T1000 (cell line): ENCODE measurements around the gene SUSD2.
"Not testable (repeated sequence)": the region's sequence is repeated elsewhere in the genome, so short reads cannot be mapped to it uniquely, and the experiment has no call there.

Experiments used
- DNase-seq: peaks from one replicate; lab custom pipeline; 2025; ENCODE audit warnings: mixed read lengths; lab: John Stamatoyannopoulos, UW

SUSD2 gene

DNA sequence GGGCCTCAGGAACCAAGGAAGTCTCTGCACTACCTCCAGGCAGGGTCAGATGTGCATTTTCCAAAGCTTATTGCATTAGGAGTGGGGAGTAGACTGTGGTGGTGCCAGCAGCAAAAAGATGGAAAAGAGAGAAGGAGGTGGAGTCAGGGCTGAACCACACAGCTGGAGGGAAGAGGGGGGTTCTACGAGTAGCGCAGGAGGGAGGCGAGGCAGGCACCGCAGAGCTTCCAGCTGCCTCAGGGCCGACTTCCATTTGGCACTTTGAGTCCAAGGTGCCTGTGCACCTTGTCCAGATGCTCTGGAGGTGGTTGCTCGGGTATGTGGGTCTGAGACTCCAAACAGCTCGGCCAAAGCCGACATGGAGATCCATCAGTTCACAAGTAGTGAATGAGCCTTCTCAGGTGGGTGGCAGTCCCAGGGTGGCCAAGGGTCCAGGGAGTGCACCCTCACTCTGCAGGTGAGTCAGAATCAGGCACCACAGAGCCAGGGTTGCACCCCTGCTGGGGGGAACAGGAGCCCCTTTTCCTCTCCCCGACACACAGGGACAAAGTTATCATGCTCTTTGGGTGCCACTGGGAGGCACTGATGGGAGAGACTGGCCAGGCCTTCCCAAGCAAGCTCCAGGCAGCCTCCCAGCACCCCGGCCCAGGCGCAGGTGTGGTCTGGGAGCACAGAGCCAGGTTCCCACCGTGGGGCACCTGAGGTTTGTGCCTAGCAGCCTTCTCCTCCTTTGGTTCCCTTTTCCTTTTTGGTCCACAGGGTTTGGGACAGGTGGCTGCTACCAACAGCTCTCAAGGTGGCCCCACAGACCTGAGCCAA lies 33.4 kb downstream of the SUSD2 start:
- no peak for DNase-seq

DNA sequence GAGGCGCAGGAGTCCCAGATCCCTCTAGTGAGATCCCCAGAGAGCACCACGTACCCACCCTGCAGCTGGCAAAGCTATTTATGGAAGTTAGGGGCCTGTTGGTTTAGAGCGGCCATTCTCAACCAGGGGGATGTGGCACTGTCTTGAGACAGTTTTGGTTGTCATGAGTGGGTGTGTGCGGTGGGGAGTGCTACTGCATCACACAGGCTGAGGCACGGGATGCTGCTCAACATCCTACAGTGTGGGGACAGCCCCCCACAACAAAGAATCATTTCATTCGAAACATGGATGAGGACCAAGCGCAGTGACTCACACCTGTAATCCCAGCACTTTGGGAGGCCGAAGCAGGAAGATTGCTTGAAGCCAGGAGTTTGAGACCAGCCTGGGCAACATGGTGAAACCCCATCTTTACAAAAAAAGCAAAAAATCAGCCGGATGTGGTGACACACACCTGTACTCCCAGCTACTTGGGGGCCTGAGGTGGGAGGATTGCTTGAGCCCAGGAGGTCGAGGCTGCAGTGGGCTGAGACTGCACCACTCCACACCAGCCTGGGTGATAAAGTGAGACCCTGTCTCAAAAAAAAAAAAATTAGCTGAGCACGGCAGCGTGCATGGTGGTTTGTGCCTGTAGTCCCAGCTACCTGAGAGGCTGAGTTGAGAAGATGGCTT lies 35.4 kb downstream of the SUSD2 start:
- no peak for DNase-seq

DNA sequence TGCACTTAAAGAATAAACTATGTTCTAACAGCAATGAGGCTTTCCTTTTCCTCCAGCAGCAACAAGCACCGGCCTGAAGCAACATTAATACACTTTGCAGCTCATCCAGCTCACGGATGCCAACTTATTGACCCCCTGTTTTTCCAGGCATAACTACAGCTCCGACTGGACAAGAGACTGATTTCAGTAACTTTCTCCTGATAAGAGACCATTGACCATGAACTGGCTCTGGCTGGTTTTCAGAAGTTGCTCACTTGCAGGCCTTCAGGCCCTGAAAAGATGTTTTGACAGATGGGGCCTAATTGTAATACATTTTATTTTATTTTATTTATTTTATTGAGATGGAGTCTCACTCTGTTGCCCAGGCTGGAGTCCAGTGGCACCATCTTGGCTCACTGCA lies 36.1 kb downstream of the SUSD2 start:
- no peak for DNase-seq

DNA sequence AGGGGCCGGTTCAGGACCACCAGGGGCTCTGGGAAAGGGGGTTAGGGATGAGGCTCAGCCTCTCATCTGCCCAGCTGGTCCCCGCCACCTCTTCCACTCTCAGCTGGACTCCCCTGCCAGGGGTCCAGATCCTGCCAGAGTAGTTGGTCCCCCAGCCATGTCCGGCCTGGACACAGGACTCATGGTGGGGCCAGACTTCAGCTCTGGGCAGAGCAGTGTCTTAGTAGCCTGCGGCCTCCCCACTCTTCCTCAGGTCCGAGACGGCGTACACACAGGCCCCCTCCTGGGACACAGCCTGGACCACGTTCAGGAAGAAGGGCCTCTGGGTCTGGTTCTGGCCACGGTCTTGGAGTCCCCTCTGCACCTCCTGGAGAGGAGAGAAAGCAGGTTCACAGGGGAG lies 38.5 kb downstream of the SUSD2 start:
- DNase-seq, result no peak

DNA sequence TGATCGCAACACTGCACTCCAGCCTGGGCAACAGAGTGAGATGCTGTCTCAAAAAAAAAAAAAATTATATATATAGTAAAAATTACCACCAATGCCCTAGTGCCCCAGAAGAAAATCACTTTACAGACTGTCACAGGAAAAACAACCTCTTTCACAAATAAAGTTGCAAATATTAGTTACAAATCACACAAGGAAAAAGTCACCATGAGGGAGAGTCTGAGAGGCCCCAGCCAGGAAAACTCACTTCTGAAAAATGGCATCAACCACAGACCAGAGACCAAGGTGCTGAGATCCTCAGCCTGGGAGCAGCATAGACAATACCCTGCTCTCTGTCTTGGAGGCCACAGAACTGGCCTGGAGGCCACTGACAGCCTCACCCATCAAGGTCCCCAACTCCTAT lies 43.2 kb downstream of the SUSD2 start:
- DNase-seq, result no peak

DNA sequence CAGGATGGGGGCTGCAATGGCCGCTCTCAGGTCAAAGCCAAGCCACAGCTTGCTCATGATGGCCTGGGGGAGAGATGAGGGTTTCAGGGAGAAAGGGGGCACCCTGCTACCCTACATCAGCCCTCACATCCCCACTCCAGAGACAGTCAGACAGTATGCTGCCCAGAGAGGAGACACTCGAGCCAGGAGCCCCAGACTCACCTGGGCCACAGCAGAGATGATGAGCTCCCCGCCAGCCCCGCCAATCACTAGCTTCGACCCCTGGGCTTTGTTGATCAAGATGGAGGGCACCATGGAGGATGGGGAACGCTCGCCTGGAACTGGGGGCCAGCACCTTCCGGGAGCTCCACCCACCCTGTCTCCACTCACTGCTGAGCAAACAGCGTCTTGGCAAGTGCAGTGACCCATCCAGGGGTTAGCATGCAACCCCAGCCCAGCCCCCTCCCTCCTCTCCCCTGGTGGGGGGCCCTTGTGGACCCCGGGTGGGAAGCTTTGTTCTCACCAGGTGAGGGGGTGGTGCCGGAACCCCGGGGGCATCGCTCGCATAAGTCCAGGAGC lies 43.8 kb downstream of the SUSD2 start:
- no peak for DNase-seq

DNA sequence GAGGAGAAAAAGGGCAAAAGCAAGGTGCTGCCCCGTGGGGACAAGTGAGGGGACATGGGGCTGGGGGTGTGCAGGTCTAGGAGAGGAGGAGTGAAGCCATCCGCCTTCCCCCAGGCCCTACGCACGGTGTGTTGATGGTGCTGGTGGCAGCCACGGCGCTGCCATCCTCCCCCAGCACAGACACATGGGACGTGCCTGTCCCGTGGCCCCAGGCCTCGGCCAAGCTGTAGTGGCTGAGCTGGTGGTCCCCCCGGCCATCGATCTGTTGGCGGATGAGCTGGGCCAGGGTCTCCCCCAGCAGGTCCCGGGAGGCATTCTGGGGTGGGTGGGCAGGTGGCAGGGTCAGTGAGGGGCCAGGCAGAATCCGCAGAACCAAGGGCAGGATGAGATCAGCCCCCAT lies 44.7 kb downstream of the SUSD2 start:
- no peak for DNase-seq

DNA sequence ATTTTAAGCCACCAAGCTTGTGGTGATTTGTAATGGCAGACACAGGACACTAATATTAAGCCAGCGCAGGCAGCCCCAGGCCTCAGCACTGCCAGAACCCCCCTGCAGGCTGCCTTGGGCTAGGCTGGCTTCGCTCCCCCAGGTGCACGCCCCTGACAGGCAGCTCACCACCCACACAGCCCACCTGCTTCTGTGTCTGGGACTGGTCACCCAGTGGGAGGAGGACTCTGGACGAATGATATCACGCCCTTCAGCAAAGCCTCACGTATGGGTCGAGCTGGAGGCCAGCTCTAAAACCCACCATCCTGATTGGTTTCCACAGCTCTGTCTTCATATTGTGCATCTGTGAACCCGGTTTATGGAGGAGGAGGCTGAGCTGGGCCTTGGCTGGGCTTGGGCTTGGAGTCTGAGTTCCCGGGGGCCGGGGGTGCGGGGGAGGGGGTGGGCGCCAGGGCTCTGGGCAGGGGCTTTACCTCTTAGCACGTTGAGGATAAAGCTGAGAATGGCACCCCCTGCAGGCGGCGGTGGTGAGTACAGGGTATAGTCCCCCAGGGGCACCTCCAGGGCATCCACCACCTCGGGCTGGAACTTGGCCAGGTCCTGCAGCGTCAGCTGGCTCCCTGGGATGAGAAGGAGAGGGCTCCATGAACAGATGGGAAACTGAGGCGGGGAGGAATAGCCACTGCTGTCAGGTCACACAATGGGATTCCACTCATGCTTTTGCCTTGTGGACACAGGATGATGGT lies 49.8 kb downstream of the SUSD2 start:
- DNase-seq, result no peak

DNA sequence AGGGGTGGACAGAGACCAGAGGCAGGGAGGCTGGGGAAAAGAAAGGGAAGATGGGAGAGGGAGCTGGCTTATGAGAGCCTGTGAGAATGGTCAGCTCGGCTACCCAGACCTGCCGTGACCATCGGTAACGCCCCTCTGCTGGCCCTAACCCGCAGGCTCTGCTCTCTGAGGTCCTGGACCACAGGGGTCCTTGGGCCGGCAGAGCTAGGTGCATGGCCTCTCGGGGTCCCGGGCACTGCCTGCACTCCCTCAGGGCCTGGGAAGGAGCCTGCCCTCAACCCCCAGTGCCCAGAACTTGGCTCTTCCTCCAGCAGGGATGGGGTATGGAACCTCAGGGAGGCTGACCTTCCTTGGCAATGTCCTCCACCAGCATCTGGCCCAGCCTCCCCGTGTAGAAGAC lies 50.4 kb downstream of the SUSD2 start:
- no peak for DNase-seq

DNA sequence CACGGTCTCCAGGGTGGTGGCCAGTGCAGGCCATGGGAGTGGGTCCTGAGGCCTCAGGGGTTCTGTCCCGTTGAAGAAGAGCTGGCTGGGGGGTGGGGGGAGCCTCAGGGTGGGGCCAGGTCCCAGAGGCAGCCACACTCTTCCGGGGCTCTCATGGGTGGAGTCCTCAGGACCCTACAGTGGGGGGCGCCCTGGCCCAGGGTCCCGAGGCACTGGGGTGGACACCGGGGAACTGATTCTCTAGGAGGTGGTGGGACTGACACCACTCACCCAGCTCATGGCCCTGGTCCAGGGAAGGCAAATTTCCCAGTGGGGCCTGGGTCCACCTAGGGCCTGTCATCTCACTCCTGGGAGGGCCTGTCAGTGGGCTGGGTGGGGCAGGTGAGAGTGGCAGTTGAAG lies 50.8 kb downstream of the SUSD2 start:
- DNase-seq, result no peak

DNA sequence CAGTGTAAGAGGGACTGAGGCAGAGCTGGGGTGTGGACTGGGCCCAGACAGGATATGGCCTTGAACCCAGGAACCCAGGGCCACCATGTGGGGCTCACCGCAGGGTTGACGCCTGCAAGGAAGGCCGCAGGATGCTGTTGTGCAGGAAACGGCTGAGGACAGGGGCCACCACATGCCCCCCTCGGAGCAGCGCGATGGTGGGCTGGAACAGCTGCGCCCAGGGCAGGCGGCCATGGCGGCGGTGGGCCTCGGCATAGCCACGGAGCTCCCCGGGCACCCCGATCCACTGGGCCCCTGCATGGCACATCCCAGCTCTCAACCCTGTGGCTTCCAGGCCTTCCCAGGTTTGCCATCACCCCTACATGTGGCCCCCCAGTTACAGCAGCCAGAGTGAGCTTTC lies 51.4 kb downstream of the SUSD2 start:
- DNase-seq, result no peak

DNA sequence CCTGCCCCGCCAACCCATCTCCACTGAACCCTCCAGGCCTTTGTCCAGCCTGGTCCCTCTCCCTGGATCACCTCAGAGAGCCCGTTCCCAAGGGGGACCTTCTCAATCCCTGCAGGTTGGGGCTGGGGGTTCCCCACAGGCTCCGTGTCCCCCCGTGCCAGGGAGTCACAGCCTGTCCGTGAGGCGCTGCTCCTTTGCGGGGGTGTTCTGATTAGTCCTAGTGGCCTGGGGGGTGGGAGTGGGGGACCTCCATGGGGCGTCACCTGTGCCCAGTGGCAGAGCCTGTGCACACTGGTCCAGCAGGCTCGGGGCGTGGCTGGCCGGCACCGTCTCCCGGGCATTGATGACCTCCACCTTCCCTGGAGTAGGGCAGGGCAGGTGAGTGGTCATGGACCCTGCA lies 51.9 kb downstream of the SUSD2 start:
- no peak for DNase-seq

DNA sequence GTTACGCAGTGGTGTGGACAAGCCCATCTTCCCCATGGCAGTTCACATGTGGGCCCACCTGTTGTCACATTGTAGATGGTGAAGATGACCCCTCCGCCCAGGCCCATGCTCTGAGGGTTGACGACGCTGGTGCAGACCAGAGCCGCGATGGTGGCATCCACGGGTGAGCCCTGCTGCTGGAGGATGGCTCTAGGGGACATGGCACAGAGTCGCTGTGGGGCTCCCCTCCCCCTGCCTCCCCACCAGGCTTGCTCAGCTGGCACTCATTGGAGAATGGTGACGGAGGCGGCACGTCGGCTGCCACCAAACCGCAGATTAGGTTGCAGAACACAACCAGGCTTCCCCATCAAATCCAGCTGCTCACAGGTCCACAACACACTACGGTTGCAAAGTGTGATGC lies 52.5 kb downstream of the SUSD2 start:
- DNase-seq, result no peak

DNA sequence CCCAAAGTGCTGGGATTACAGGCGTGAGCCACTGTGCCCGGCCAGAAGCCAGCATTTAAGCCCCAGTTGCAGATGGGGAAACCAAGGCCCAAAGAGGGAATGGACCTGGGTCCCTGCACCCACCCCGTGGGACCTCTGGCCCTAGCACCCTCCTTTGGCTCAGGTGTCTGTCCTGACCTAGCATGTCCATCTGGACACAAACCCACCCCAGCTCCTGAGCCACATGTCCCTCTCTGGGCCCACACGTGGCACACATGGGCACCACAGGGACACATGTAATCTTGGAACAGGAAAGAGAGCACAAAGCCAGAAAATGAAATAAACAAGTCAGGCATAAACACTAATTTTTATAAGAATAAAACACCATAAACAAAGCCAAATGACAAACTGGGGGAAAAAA lies 54.0 kb downstream of the SUSD2 start:
- no peak for DNase-seq

DNA sequence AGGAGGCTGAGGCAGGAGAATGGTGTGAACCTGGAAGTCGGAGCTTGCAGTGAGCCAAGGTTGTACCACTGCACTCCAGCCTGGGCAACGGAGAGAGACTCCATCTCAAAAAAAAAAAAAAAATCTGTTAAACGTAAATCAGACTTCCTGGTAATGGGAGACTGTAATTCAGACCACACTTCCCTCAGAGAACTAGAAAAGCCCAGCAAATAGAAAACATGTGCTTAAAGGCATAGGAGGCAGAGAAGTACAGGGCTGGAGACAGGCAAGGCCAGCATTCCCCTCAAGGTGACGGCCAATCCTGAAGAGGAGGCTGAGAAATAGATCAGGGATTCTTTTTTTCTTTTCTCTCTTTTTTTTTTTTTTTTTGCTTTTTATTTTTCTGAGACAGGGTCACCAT lies 55.4 kb downstream of the SUSD2 start:
- no peak for DNase-seq

DNA sequence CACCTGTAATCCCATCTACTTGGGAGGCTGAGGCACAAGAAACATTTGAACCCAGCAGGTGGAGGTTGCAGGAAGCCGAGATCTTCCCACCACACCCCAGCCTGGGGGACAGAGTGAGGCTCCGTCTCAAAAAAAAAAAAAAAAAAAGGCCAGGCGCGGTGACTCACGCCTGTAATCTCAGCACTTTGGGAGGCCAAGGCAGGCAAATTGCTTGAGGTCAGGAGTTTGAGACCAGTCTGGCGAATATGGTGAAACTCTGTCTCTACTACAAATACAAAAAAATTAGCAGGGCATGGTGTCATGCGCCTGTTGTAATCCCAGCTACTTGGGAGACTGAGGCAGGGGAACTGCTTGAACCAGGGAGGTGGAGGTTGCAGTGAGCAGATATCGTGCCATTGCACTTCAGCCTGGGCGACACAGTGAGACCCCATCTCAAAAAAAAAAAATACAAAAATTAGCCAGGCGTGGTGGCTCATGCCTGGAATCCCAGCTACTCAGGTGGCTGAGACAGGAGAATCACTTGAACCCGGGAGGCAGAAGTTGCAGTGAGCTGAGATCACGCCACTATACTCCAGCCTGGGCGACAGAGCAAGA lies 56.9 kb downstream of the SUSD2 start:
- not testable (repeated sequence) for DNase-seq
